GM19240 (cell line): ENCODE results near the gene MUC13.

Experiments
- DNase-seq: peaks from one replicate; pipeline ENCODE4 v3.0.0; 2011; ENCODE audit warnings: low spot score; ENCODE audit not compliant: insufficient read length

MUC13 gene

DNA sequence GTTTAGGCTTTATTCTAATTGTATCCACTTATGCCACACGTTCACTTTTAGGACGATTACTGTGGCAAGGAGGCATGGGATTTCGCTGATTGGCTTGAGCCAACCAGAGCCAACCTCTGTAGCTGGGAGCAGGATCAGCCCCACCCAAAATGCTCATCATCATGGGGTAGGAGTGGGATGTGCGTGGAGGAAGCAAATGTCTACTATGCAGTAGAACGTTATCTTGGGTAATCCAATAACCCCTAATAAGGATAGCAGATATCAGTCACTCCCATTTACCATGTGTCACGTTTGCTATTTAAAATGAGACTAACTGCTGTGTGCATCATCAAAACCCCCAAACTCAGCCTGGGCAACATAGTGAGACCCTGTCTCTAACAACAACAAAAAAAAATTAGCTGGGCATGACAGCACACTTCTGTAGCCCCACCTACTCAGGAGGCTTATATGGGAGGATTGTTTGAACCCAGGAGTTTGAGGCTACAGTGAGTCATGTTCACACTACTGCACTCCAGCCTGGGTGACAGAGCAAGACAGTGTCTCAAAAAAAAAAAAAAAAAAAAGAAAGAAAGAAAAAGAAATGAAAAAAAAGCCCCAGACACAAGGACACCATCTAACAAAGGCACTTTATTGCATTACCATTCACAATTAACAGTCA, 29.6 kb downstream of the MUC13 start:
- DNase-seq, result no peak

DNA sequence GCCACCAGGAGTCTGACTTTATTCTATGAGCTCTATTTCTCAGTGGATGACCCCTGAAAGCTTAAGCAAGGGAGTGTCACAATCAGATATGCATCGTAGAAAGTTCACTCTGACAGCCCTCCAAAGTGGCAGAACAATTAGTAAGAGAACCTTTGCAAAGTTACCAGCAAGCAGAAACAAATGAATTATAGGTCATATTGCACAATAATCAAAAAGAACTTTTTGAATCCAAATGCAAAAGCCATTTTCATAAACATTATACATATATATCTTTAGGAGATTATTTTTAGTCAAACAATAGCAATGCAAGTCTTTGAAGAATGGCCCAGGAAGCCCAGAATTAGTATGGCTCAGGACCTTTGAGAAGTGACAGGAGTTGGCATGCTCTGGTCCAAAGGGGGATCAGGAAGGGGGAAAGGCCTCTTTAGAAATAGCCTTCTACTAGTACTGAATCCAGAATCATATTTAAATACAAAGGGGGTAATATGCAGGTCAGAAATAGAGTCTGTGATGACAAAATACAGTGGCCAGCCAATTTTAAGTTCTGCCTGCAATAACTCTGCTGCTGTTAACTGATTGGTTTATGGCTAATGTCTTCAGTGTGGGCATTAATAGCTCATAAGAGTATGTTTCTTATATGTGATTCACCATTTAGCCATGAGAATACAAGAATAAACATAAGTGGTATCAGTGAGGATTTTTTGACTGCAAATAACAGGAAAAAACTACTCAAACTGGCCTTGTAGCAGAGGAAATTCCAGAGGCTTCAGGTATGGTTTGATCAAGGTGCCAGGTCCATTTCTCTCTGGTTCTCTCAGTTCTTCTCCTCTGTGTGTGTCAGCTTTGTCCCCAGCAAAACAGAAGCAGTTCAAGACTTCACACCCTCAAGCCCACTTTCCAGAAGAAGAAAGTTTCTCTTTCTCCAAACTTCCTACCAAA, 30.4 kb downstream of the MUC13 start:
- no peak for DNase-seq

DNA sequence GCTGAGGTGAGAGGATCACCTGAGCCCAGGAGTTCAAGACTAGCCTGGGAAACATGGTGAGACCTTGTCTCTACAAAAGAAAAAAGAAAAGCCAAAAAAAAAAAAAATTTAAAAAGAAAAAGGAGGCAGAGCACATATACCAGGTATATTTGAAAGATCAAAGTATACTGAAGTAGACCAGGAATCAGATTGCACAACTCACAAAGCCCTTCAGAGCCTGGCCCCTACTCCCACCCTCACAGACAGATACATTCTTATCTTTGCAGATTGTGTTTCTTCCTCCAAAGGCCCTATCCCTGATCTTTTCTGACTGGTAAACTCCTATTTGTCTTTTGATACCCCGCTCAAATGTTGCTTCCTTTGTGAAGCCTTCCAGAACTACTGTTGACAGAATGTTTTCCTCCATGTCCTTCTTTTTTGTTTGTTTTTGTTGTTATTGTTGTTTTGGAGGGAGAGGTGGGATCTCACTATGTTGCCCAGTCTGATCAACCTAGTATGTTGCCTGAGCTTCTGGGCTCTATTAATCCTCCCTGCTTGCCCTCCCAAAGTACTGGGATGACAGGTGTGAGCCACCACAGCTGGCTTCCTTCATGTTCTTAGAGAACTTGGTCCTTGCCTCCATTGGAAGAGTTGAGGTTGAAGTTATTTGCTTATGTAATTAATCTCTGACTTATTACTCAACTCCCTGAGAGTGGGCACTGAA, 37.6 kb downstream of the MUC13 start:
- DNase-seq, result no peak

DNA sequence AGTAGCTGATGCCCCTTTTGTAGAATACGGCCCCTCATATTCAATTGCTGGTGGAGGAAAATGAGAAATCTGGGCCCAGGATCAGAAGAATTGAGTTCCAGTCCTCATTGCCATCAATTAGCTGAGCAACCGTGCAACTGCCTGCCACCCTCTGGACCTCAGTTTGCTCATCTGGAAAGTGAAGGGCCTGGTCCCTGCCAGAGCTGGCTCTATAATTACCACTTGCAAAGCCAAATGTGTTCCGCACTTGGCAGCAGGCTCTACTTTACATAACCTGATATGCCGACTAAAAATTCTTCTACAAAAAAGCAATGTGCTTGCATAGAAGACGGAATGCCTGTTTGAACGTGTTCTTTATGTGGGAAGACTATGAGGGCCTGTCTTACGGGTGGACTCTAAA, 38.8 kb downstream of the MUC13 start:
- no peak for DNase-seq

DNA sequence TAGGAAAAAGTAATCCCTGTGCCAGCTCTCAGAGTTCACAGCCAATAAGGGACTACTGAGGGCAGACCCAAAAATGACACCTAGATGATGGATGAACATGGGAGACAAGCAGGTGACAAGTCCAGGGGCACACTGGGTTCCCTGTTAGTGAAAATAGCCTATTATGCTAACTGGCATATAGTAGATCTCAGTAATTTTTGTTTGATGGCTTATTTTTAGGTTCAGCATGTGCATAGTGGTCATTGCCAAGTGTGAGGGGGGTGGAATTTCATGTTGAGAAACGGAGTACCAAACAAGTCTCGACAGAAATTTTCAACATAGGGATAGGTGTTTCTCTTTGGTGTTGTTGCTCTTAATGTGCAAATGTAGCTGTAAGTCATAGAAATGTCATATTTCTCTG, 41.0 kb downstream of the MUC13 start:
- no peak for DNase-seq

DNA sequence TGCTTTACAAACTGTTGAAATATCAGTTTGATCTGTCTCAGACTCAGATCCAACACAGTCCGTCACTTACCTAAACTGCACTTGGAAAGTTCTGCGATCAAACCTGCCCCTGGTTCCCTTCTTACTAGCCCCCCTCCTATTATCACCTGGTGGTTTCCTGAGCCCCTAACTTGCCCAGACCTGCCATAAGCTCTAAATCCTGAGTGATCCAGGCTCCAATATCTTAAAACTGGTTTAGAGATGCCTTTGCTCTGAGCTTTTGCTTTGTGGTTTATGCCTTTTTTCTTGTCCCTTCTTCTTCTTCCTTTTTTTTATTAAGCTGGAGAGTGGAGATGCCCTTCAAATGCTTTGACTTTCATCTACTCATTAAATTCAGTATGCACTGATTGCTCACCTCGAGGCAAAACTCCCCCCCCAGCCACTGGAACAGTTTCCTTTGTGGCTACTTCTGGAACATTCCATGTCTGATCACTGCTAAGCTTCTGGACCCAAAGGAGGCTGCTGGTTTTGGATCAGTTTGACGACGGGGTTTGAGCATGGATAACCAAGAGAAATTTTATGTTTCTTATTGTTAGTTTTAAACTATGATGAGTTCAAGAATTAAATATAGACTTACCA, 43.9 kb downstream of the MUC13 start:
- DNase-seq, result no peak

DNA sequence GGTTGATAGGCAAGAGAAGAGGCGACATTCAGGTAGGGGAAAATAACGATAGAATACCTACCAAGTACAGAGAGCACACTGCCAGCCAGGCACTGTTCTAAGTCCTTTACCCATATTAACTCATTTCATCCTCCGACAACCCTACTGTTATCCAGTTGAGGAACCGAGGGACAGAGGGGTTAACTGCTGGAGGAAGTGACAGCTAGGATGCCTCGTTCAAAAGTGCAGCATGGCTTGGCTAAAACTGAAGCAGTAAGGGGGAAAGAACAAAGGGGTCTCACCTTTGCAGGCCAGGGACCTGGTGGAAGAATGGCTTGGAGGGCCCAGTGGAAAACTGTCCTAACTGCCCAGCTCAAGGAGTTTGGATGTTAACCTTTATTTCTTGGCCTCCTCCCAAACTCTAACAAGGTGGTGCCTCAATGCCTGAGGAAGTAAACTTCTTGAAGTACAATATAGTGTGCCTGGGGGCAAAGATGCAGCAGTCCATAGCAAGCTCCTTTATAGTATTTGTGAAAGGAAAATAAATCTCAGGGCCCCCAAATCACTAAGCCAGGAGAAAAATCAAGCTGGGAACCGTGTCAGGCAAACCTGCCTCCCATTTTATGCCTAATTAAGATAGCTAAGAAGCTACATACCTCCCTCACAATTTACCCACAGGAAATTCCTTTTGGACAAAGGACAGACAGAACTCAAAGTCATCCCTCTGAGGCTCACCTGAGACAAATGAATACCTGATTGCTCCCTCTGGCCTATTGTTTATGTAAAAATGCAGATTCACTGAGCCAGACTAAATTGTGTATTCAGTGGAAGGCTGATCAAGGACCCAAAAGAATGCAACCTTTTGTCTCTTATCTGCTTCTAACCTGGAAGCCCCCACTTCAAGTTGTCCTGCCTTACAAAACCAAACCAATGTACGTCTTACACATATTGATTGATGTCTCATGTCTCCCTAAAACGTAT, 45.8 kb downstream of the MUC13 start:
- no peak for DNase-seq

DNA sequence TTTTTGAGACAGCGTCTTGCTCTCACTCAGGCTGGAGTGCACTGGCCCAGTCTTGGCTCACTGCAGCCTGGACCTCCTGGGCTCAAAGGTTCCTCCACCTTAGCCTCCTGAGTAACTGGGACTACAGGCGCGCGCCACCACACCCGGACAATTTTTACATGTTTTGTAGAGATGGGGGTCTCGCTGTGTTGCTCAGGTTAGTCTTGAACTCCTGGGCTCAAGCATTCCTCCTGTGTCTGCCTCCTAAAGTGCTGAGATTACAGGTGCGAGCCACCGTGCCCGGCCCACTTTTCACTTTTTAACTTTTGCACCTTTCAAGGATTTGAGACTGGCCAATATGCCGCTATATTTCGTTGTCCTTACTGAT, 46.6 kb downstream of the MUC13 start:
- DNase-seq, result no peak

DNA sequence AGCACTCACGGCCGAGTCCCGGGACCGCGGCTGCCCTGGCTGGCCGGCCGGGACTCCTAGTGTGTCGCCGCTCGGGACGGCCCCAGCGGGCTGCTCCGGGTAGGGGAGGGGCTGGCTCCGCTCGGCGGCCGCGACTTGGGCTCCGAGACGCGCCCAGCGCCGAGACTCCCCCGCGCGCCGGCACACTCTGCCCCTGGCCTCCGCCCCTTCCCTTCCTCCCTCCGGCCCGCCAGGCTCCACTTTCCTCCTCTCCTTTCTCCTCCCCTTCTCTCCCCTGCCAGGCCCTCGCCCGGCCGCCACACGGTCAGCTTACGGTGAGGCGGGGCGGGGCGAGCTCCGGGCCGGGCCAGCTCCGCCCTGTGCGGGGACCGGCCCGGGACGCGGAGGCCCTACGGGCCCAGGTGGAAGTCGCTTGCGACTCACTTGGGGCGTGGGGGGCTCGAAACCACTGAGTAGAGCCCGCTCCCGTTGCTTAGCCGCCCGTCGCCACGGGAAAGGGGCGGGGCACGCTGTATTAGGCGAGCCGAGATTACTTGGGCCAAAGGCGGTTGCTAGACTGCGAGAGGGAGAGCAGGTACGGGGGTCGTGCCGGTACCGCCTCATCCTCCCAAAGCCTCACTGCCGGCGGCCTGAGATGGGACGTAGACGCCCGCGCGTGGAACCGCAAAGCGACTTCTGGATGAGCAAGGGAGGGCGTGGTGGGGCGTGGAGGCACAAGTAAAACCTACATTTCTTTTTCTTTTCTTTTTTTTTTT, 47.2 kb downstream of the MUC13 start, which contains the start of gene ITGB5:
Gene ITGB5, minus strand, starts transcription at position 189 of the 755 bp plus-strand sequence. CDS start 365 bp downstream, outside the sequence.
- DNase-seq, result no peak

DNA sequence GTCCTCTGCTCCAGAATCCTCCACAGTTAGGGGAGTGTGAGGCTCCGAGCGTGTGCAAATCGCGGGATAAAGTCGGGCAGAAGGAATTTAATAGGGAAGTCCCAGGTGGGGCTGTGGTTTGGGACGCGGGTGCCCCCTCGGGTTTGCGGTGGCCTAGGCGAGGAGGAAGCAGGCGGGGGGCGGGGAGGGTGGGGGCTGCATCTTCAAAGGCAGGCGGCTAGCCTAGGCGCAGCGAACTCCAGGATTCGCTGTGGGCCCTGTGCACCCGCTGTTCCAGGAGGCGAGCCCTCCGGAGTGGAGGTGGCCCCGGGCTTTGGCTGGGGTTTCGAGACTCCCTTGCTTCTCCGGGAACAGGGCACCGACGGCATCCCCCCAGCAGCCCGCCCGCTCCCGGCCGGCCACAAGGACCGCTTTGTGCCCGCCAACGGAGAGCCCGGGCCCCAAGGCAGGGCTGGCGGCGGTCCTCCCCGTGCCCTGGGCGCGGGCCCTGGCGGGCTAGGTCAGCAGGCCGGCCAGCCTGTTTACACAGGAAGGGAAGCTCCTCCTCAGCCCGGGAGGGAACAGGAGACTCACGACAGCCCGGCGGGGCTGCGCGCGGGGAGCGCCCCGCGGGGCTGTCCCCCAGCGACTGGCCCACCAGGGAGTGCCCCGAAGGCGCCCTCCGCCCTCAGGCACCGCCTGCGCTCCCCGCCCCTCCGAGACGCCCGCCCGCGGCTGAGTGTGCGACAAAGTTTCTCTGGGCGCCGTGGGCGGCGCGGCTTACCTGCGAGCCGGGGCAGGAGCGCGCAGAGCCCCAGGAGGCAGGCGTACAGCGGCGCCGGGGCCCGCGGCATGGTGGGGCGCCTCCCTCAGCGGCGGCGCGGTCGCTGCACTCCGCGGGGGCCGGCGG, 48.1 kb downstream of the MUC13 start:
- DNase-seq, result no peak

DNA sequence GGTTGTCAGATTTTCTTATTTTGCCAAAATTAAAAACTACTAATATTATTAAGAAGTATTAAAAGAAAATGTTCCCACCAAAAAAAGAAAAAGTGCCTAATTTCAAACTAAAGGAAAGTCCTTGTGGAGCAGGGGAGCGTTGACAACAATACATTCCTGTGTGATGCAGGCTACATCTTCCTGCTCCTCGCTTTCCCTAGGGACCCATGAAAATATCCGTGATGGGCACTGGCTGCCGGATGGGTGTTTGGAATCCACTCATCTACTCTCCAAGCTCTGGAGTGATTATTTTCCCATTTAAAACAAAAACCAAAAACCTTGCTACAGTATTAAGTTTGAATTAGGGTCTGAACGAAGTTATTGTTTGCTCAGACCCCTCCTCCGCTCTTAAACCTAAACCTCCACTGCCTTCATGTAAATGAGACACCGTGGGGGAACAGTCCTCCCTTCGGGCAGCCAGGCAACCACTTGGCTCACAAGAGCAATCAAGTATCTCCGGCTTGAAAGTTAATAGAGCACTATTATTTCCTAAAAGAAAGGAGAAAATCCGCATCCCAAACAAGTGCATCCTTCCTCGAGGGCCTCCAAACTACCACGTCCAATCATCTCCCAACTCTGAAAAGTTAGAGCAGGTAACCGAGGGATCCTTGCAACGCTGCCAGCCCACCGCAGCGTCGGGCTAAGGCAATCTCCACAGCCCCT, 48.9 kb downstream of the MUC13 start:
- DNase-seq, result no peak

DNA sequence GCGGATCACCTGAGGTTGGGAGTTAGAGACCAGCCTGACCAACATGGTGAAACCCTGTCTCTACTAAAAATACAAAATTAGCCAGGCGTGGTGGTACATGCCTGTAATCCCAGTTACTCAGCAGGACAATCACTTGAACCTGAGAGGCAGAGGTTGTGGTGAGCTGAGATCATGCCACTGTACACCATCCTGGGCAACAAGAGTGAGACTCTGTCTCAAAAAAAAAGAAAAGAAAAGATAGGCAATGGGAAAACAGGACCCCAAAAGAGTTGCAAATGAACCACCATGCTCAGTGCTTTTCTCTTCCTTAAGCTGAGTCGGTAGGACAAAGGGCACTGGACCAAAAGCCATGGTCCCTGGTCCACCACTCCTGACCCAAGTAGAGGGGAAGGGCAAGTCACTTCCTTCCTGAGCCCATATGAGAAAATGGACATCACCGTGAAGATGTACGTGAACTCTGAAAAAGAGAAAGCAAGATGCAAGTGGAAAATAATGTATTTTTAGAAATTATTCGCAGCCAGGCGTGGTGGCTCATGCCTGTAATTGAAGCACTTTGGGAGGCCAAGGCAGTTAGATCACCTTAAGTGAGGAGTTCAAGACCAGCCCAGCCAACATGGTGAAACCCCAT, 50.0 kb downstream of the MUC13 start:
- DNase-seq, result no peak

DNA sequence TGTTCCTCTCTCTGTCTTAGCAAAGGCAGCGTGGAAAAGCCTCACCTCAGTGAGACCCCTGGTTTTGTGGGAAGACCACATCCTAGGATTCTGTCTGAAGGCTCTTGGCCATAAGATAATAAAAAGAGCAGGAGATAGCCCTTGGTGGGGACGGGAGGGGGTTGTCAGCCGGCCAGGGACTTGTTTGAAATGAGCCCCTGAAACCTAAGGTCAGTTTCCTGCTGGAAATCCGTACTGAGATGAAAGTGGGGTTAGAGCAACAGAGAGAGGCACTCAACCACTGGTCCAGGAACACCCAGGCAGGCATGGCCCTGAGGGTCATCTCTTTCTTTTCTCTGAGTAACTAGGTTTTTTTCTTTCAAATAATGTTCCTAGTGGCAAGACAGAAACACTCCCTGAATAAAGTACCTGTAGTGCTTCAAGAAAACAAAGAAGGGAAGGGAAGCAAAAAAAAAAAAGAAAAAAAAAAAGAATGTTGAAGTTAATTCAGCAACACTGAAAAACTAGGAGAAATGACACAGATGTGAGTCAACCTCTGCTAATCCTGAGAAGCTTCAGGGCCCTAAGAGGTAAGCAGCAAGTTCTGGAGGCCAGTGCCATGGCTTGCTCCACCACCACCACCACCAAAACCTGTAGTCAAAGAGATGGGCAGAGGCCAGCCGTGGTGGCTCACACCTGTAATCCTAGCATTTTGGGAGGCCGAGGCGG, 50.6 kb downstream of the MUC13 start:
- DNase-seq, result no peak

DNA sequence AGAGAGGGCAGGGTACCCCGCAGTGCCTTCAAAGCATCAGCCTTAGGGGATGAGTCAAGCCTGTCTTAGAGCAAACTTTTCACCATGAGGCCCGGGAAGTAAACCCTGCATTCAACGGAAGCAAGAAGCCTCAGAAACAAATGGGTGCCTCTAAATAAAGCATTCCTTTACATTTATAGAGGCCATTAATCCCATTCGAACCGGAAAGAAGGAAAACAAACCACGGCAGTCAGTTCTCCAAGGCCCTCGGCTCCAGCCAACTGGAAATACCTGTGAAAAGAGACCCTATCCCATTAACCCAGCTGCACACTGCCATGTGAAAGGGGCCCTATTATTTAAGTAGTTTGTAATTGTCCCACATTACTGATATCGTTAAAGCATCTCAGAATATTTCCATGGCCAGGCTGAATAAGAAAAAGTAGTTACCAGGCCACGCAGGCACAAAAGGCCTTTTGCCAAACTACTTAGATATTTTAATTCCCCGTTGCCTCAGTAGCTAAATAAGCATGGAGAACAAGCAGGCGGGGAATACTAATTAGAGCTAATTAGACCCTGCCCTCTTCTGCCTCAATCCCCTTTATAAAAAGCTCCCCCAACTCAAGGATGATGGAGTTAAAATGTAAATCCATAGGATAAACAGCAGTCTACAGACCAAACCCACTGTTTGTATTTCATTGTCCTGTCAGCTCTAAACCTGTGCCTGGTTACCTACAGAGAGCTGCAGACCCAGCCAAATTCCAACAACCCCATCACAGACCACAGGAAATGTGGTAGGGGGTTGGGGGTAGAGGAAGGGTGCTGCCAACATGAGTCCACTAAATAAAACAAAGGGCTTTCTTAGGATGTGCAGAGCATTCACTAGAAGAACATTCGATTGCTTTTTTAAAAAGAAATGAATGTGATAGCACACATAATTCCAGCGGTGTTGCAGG, 51.5 kb downstream of the MUC13 start:
- no peak for DNase-seq

DNA sequence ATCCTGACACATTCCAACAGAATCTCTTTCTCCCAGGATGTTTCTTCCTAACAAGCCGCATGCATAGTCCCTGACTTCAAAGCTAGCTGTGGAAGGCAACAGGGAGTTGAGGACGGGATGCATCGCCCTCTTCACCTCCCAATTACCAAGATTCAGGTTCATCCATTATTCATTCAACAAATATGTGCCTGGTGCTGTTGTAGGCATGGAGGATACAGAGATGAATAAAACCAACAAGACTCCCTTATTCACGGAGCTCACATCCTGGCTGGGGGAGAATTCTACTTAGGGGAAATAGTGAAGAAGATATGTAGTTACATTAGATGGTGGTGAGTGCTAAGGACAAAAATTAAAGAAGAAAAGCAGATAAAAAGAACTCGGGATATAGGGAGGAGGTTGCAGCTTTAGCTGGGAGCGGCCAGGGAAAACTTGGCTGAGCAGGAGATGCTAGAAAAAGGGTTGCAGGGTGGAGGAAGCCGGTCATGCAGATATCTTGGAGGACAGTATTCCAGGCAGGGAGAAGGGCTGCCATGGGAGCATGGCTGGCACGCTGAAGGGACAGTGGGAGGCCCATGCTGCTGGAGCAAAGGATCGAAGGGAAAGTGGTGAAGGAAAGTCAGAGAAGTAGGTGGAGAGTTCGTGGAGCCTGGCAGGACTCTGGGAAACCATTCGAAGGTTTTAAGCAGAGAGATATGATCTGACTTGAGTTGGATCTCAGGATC, 52.4 kb downstream of the MUC13 start:
- DNase-seq, result no peak
